ENCODE results near the gene MRPS5.

DNA sequence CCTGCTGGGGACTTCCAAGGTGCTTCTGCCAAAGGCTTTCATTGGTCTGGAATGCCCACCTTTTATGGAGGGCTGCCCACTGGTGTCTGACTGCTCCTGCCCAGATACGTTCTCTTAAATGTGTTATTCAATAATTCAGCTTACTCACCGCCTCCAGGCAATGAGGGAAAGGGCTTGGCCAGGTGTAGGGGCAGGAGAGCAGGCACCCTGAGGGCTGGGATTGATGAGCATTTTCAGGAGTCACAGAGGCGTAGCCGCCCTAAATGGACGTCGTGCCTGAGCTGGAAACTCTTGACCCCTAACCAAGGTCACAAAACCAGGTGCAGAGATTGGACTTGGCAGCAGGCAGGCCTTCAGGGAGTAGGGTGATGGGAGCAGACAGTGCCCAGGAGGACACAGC, 69.3 kb downstream of the MRPS5 start:
- TF ChIP-seq GATA2 (IDR thresholded peaks at IDR 0.05; ENCODE audit: low read depth, low read length), result no peak
- TF ChIP-seq GATA3 (IDR thresholded peaks at IDR 0.05; ENCODE audit: low read depth, low read length), result no peak

Measured in SH-SY5Y (cell line).